AG09309 (cell line): Measurements from ENCODE around the gene LMF1.

Experiments
- DNase-seq: peaks from one replicate; pipeline ENCODE4 v3.0.0-alpha.2; 2010; ENCODE audit warnings: low read depth
- H3K4me3 ChIP-seq: 2 replicates; pipeline ENCODE4 v1.5.1; 2011; ENCODE audit warnings: mild to moderate bottlenecking, low read depth, low read length, moderate library complexity; ENCODE audit not compliant: control insufficient read depth
- CTCF ChIP-seq: IDR thresholded peaks from 2 replicates; pipeline ENCODE4 v1.5.1; 2011; ENCODE audit warnings: mild to moderate bottlenecking, low read depth, low read length, inconsistent platforms; ENCODE audit not compliant: insufficient read depth, control insufficient read depth; ENCODE audit errors: missing control alignments

The LMF1 gene

GRCh38 chr16:856811-857210 is 114.0 kb downstream of the LMF1 start:
- no peak for DNase-seq
- no peak for TF ChIP-seq CTCF
- no peak overlapping the region for H3K4me3 ChIP-seq

GRCh38 chr16:856101-856500 is 114.7 kb downstream of the LMF1 start:
- no peak for TF ChIP-seq CTCF
- no peak for DNase-seq
- no peak overlapping the region for H3K4me3 ChIP-seq

- H3K4me3 ChIP-seq = no peak overlapping the region
- TF ChIP-seq CTCF = no peak
- no peak for DNase-seq
Measured at GRCh38 chr16:855471-855870, 115.3 kb downstream of the LMF1 start.

- DNase-seq = no peak
- no peak for TF ChIP-seq CTCF
Measured at GRCh38 chr16:854808-855410, 115.9 kb downstream of the LMF1 start.

DNA sequence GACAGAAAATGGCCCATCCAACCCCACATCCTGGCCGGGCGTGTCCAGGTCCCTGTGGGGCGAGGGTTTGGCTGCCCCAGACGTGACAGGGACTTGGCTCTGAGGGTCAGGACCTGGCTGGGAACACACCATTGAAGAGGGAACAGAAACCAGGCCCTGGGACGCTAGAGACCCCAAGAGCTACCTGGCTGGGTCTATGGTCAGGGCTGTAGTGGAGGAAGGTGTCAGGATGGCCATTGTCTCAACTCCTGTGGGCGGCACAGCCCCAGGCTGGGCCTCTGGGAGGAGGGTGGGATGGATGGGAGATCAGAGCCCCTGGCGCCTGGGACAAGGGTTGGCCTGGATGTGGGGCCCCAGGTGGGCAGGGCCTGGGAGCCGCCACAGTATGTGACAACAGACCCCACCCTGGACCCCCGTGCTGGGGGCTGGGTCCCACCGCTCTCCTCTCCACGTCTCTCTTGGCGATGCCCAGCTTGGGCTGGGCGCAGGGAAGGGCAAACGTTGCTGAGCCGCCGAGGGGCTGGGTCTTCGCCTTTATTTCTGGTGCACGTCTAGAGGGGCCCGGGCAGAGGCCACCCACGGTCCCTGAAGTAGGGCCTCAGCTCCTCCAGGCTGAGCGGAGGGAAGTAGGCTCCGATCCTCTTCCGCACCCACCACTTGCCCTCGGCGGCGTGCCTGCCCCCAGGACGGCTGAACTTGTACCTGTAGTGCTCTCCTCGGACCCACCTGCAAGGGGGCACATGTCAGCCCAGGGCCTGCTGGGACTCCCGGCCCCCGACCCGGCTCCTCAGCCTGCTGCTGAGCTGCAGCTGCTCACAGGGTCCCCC is 116.6 kb downstream of the LMF1 start:
- no peak for DNase-seq
- no peak for TF ChIP-seq CTCF

More at GRCh38 chr16:854808-855410, 115.9 kb downstream of the LMF1 start:
- no peak overlapping the region for H3K4me3 ChIP-seq

GRCh38 chr16:853306-853705 is 117.5 kb downstream of the LMF1 start:
- TF ChIP-seq CTCF = no peak
- DNase-seq = no peak
- H3K4me3 ChIP-seq = no peak overlapping the region

More for the DNA sequence above, 116.6 kb downstream of the LMF1 start:
- H3K4me3 ChIP-seq = no peak overlapping the region
